ENCODE data around the gene PARD3B. TPM values are rescaled to one million over a fixed set of nuclear protein-coding genes. Genes with fewer than 3 reads are reported as not detected.

The PARD3B gene
- total RNA-seq, 1 donor from 2014 or later: not detected

DNA sequence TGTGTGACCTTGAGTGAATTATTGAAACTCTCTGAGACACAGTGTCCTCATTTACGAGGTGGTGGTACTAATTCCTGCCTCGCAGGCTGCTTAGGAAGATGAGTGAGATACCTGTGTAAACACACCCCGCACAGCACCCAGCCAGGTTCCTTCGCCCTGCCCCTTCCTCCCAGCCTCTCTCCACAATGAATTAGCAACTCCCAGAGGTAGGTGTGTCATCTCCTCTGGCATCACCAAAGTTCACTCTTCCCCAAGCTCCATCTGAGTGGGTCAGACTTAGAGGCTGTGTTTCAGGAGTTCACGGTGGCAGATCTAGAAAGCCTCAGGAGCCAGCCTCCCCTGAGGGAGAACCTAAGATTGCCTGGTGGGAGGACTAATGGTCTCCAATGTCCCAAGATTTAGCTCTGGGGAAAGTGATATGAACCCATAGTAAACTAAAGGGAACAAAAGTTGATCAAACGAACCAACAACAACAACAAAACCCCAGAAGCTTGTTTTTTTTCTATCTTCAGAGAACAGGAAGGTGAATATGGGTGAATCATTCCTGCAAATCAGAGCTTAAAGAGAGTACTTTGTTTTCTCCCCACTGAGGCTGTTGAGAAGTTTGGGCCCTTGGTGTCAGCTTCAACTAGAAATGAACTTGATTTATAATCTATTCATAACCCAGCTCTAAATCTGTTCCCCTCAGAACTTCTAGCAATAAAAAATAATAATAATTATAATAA, 1092.7 kb downstream of the PARD3B start:
- H3K4me1 Mint-ChIP-seq: no peaks in the 10 kb centered on the region
- TF ChIP-seq, protein P1, sequence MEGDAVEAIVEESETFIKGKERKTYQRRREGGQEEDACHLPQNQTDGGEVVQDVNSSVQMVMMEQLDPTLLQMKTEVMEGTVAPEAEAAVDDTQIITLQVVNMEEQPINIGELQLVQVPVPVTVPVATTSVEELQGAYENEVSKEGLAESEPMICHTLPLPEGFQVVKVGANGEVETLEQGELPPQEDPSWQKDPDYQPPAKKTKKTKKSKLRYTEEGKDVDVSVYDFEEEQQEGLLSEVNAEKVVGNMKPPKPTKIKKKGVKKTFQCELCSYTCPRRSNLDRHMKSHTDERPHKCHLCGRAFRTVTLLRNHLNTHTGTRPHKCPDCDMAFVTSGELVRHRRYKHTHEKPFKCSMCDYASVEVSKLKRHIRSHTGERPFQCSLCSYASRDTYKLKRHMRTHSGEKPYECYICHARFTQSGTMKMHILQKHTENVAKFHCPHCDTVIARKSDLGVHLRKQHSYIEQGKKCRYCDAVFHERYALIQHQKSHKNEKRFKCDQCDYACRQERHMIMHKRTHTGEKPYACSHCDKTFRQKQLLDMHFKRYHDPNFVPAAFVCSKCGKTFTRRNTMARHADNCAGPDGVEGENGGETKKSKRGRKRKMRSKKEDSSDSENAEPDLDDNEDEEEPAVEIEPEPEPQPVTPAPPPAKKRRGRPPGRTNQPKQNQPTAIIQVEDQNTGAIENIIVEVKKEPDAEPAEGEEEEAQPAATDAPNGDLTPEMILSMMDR (IDR thresholded peaks at IDR 0.05): no peak
- CTCF ChIA-PET: no interaction called here
- H3K9me3 Mint-ChIP-seq: peaks cover 3% of the 10 kb centered on the region
- peaks cover 28% of the 10 kb centered on the region for H3K27me3 Mint-ChIP-seq
- no peaks in the 10 kb centered on the region for H3K36me3 Mint-ChIP-seq (ENCODE audit: low read depth)
- H3K27ac Mint-ChIP-seq: no peak overlapping the region
- intact Hi-C loops (cut with micrococcal nuclease): no loop called here
- no peak overlapping the region for H3K4me3 Mint-ChIP-seq
- POLR2A ChIA-PET: no interaction called here
- ATAC-seq (ENCODE audit: low read depth) (no peak), DNase-seq (no peak)

- H3K36me3 Mint-ChIP-seq (ENCODE audit: low read depth): no peaks in the 10 kb centered on the region
- intact Hi-C loops (cut with micrococcal nuclease): no loop called here
- no peak overlapping the region for H3K4me3 Mint-ChIP-seq
- DNase-seq (no peak), ATAC-seq (ENCODE audit: low read depth) (no peak)
- POLR2A ChIA-PET: no interaction called here
- H3K9me3 Mint-ChIP-seq: peaks cover 3% of the 10 kb centered on the region
- H3K27ac Mint-ChIP-seq: no peak overlapping the region
- H3K4me1 Mint-ChIP-seq: no peaks in the 10 kb centered on the region
- CTCF ChIA-PET: no interaction called here
- peaks cover 43% of the 10 kb centered on the region for H3K27me3 Mint-ChIP-seq
- TF ChIP-seq, protein P1 (IDR thresholded peaks at IDR 0.05): no peak
Observed at GRCh38 chr2:205640716-205641115, 1095.4 kb downstream of the PARD3B start.

DNA sequence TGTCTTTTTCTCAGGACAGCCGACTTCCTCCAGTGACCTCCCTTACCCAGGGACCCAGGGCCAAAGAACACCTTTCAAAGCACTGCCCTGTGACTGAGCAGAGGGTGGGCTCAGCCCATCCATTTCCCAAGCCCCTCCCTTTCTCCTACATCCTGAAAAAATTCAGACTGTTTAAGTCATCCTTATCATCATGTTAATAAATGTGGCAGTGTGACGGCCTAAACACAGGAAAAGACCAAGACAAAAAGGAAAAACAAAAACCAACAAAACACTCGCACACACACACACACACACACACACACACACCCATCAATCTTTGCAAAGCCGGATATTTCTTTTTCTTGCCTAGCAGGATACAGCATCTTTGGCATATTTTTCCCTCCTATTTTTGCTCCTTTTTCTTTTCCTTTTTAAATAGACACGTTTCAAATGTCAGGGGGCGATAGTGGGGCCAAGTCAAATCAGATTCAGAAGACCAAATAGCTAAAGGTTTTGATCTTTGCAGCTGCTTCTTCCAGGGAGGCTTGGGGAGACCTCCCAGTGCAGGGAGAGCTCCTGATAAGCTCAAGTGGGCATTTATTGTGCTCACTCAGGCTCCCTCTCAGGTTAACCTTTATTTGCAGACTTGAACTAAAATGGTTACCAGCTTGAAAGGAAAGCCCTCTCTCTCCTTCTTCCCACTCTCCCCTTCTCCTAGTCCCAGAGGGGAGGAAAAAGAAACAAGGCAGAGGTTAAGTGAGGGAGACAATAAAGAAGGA, 1097.5 kb downstream of the PARD3B start:
- intact Hi-C loops (cut with micrococcal nuclease): no loop called here
- peaks cover 9% of the 10 kb centered on the region for H3K4me1 Mint-ChIP-seq
- H3K27ac Mint-ChIP-seq: no peak overlapping the region
- ChIA-PET POLR2A (no interaction called here), CTCF (no interaction called here)
- no peak overlapping the region for H3K4me3 Mint-ChIP-seq
- no peak for ATAC-seq (ENCODE audit: low read depth)
- H3K36me3 Mint-ChIP-seq (ENCODE audit: low read depth): no peaks in the 10 kb centered on the region
- peaks cover 3% of the 10 kb centered on the region for H3K9me3 Mint-ChIP-seq
- peaks cover 41% of the 10 kb centered on the region for H3K27me3 Mint-ChIP-seq
- no peak for DNase-seq
- TF ChIP-seq, protein P1 (IDR thresholded peaks at IDR 0.05): no peak

- no peak overlapping the region for H3K4me3 Mint-ChIP-seq
- DNase-seq (no peak), ATAC-seq (ENCODE audit: low read depth) (no peak)
- peaks cover 3% of the 10 kb centered on the region for H3K9me3 Mint-ChIP-seq
- H3K27ac Mint-ChIP-seq: no peak overlapping the region
- POLR2A ChIA-PET: no interaction called here
- CTCF ChIA-PET: no interaction called here
- no peaks in the 10 kb centered on the region for H3K36me3 Mint-ChIP-seq (ENCODE audit: low read depth)
- TF ChIP-seq, protein P1 (IDR thresholded peaks at IDR 0.05): no peak
- intact Hi-C loops (cut with micrococcal nuclease): no loop called here
- peaks cover 9% of the 10 kb centered on the region for H3K4me1 Mint-ChIP-seq
- H3K27me3 Mint-ChIP-seq: peaks cover 41% of the 10 kb centered on the region
Observed at GRCh38 chr2:205643391-205643885, 1098.2 kb downstream of the PARD3B start.

GRCh38 chr2:205644018-205644417, 1098.7 kb downstream of the PARD3B start:
- Mint-ChIP-seq H3K9me3 (peaks cover 3% of the 10 kb centered on the region), H3K4me1 (peaks cover 9% of the 10 kb centered on the region), H3K27me3 (peaks cover 42% of the 10 kb centered on the region), H3K4me3 (no peak overlapping the region), H3K27ac (no peak overlapping the region), H3K36me3 (ENCODE audit: low read depth) (no peaks in the 10 kb centered on the region)
- ChIA-PET POLR2A (no interaction called here), CTCF (no interaction called here)
- TF ChIP-seq, protein P1 (IDR thresholded peaks at IDR 0.05): no peak
- ATAC-seq (ENCODE audit: low read depth): no peak
- no peak for DNase-seq
- intact Hi-C loops (cut with micrococcal nuclease): no loop called here

Measured in activated B cell treated with CpG ODN at 0.5 μM for 24 hours (primary cell).